ENCODE data around the gene MED25. TPM values are rescaled to one million over a fixed set of nuclear protein-coding genes. Genes with fewer than 3 reads are reported as not detected.
A peak's percentile ranks its signal among the peaks of the same experiment; 100 is the strongest.
"Not testable (repeated sequence)": the region's sequence is repeated elsewhere in the genome, so short reads cannot be mapped to it uniquely, and the experiment has no call there.

The MED25 gene
- total and polyA plus RNA-seq, 5 donors from 2014 or later = 12.7 to 67.9 (median 21.6) TPM

DNA sequence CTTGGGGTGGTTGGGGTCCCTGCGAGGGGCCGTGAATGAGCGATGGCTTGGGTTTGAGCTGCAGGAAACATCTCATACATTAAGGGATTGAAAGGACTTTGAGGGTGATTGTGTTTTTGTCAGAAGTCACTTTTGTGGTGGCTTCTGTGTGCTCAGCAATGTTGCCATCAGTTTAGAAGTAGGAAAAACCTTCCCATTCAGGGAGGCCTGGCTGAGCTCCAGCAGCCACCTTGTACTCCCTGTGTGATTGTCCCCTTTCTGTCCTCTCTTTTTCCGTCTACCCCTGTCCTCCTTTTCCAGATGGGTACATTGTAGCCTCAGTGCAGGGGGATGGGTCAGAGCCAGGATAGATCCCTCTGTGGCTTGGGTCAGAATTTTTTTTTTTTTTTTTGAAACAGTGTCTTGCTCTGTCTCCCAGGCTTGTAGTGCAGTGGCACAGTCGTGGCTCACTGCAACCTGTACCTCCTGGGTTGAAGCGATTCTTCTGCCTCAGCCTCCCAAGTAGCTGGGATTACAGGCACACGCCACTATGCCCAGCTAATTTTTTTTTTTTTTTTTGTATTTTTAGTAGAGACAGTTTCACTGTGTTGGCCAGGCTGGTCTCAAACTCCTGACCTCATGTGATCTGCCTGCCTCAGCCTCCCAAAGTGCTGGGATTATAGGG lies 1.5 kb downstream of the MED25 start:
- peak overlapping the region; percentile 44 for H3K4me3 ChIP-seq (ENCODE audit: low read depth, low read length)
- not testable (repeated sequence) for DNase-seq; ATAC-seq (ENCODE audit: low read depth in 2 of 2); H3K27me3 ChIP-seq (ENCODE audit: control insufficient read depth, insufficient read depth, low read length); H3K9me3 Mint-ChIP-seq; H3K27me3 Mint-ChIP-seq; H3K9me3 ChIP-seq (ENCODE audit: control insufficient read depth in 2 of 2, low read length in 2 of 2); H3K27ac ChIP-seq (ENCODE audit: insufficient read depth, low read length, poor library complexity, severe bottlenecking); H3K36me3 Mint-ChIP-seq
- peaks cover 3 to 42% (median 20%) of the 10 kb centered on the region in 4 donors for H3K4me1 Mint-ChIP-seq
- peaks cover 18% of the 10 kb centered on the region for H3K36me3 ChIP-seq (ENCODE audit: control insufficient read depth, insufficient read depth, low read length)
- H3K4me1 ChIP-seq (ENCODE audit: control insufficient read depth, insufficient read depth, low read length, poor library complexity, severe bottlenecking) = peaks cover 20% of the 10 kb centered on the region
- peak overlapping the region; percentile 90 to 99 (median 98) for H3K4me3 Mint-ChIP-seq
- H3K27ac Mint-ChIP-seq = peak overlapping the region in 2 of 3 donors; percentile 71 to 87

DNA sequence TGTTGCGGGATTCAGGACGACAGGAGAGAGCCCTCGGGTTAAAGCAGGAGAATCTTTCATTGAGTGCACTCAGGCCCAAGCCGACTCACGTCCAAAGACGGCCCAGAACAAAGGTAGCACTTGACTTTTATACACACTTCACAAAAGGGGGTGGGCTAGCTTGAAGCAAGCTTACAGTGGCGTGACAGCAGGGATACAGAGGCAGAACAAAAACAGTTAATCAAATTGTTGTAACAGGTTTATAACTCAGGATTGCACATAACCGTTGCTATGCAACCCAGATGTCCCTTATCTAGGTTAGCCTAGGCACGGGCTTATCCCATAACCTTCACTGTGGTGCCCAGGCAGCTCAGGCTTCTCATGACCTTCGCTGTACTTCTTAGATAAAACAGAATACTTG lies 2.0 kb downstream of the MED25 start:
- Mint-ChIP-seq H3K27ac (peak overlapping the region in 1 of 3 donors; percentile 31), H3K4me1 (peaks cover 3 to 42% (median 19%) of the 10 kb centered on the region in 4 donors), H3K27me3 (no peaks in the 10 kb centered on the region), H3K36me3 (peaks cover 8% of the 10 kb centered on the region), H3K4me3 (peak overlapping the region in 3 of 4 donors; percentile 13 to 90 (median 60)), H3K9me3 (no peaks in the 10 kb centered on the region)
- ATAC-seq (ENCODE audit: low read depth in 2 of 2) = no peak
- no peak overlapping the region for H3K4me3 ChIP-seq (ENCODE audit: low read depth, low read length)
- H3K27ac ChIP-seq (ENCODE audit: insufficient read depth, low read length, poor library complexity, severe bottlenecking) = no peak overlapping the region
- DNase-seq = no peak
- H3K4me1 ChIP-seq (ENCODE audit: control insufficient read depth, insufficient read depth, low read length, poor library complexity, severe bottlenecking) = peaks cover 20% of the 10 kb centered on the region
- no peaks in the 10 kb centered on the region for H3K27me3 ChIP-seq (ENCODE audit: control insufficient read depth, insufficient read depth, low read length)
- H3K36me3 ChIP-seq (ENCODE audit: control insufficient read depth, insufficient read depth, low read length) = peaks cover 18% of the 10 kb centered on the region
- no peaks in the 10 kb centered on the region for H3K9me3 ChIP-seq (ENCODE audit: control insufficient read depth in 2 of 2, low read length in 2 of 2)

DNA sequence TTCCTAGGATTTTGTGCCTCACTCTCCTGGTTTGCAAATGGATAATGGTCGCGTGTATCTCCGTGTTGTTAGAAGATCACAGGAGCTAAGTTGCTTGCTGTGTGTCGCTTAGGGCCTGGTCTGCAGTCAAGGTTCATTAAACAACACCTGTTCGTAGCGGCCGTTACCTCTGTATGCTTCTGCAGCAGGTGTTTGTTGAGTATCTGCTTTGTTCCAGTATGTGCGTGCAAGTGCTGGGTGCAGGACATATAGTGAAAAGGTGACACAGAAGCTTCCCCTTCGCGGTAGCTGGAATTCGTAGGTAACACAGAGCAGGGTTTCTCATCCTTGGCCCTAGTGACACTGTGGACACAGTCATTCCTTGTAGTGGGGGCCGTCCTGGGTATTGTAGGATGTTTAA lies 5.4 kb downstream of the MED25 start:
- Histone ChIP-seq H3K27me3 (ENCODE audit: control insufficient read depth, insufficient read depth, low read length) (no peaks in the 10 kb centered on the region), H3K36me3 (ENCODE audit: control insufficient read depth, insufficient read depth, low read length) (peaks cover 31% of the 10 kb centered on the region), H3K4me3 (ENCODE audit: low read depth, low read length) (no peak overlapping the region), H3K4me1 (ENCODE audit: control insufficient read depth, insufficient read depth, low read length, poor library complexity, severe bottlenecking) (peaks cover 12% of the 10 kb centered on the region), H3K27ac (ENCODE audit: insufficient read depth, low read length, poor library complexity, severe bottlenecking) (no peak overlapping the region), H3K9me3 (ENCODE audit: control insufficient read depth in 2 of 2, low read length in 2 of 2) (no peaks in the 10 kb centered on the region)
- H3K36me3 Mint-ChIP-seq = peaks cover 8% of the 10 kb centered on the region
- ATAC-seq (ENCODE audit: low read depth in 2 of 2) = no peak
- H3K4me1 Mint-ChIP-seq = peaks cover 0 to 34% (median 18%) of the 10 kb centered on the region in 4 donors
- no peak overlapping the region for H3K27ac Mint-ChIP-seq
- H3K9me3 Mint-ChIP-seq = no peaks in the 10 kb centered on the region
- H3K27me3 Mint-ChIP-seq = no peaks in the 10 kb centered on the region
- H3K4me3 Mint-ChIP-seq = peak overlapping the region in 1 of 4 donors; percentile 63
- no peak for DNase-seq

DNA sequence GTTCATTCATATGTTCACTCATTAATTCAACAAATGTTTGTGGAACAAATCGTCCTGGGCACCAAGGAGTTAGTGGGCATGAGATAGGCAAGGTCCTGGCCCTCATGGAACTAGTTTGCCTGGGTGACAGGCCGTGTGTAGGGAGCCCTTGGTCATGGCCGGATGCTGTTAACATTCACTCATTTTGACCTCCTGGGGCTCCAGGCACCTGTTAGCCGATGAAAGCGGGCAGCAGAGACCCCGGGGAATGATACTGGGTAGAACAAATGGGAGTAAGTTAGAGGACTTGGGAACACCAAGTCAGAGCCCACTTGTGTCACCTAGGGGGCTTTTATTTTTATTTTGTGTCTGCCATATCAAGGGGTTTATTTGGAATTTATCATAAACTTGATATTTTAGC lies 6.6 kb downstream of the MED25 start:
- Histone ChIP-seq H3K4me1 (ENCODE audit: control insufficient read depth, insufficient read depth, low read length, poor library complexity, severe bottlenecking) (peaks cover under 1% of the 10 kb centered on the region), H3K36me3 (ENCODE audit: control insufficient read depth, insufficient read depth, low read length) (peaks cover 37% of the 10 kb centered on the region), H3K27ac (ENCODE audit: insufficient read depth, low read length, poor library complexity, severe bottlenecking) (no peak overlapping the region), H3K9me3 (ENCODE audit: control insufficient read depth in 2 of 2, low read length in 2 of 2) (no peaks in the 10 kb centered on the region), H3K27me3 (ENCODE audit: control insufficient read depth, insufficient read depth, low read length) (no peaks in the 10 kb centered on the region), H3K4me3 (ENCODE audit: low read depth, low read length) (no peak overlapping the region)
- H3K9me3 Mint-ChIP-seq = no peaks in the 10 kb centered on the region
- no peaks in the 10 kb centered on the region for H3K27me3 Mint-ChIP-seq
- DNase-seq (no peak), ATAC-seq (ENCODE audit: low read depth in 2 of 2) (no peak)
- peaks cover 0 to 24% (median 11%) of the 10 kb centered on the region in 4 donors for H3K4me1 Mint-ChIP-seq
- no peak overlapping the region for H3K27ac Mint-ChIP-seq
- peaks cover 8% of the 10 kb centered on the region for H3K36me3 Mint-ChIP-seq
- no peak overlapping the region for H3K4me3 Mint-ChIP-seq

DNA sequence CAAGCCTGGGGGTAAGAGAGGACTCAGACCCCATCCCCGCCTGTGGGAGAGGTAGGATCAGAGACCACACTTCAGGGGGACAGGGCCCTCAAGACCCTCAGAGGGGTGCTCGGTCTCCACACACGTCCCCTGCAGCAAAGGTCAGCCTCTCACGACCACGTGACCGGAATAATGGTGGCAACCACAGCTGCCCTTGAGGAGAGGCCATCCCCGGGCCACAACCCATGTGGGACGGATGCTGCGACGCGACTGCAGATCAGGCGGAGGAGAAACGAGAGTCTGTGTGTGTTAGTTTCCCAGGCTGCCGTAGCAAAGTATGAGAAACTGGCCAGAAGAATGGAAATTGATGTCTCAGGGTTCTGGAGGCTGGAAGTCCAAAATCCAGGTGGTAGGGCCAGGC lies 8.9 kb downstream of the MED25 start:
- peaks cover 50% of the 10 kb centered on the region for H3K36me3 ChIP-seq (ENCODE audit: control insufficient read depth, insufficient read depth, low read length)
- Mint-ChIP-seq H3K36me3 (peaks cover 11% of the 10 kb centered on the region), H3K4me1 (peaks cover 0 to 13% (median 10%) of the 10 kb centered on the region in 4 donors), H3K9me3 (no peaks in the 10 kb centered on the region), H3K4me3 (peak overlapping the region in 1 of 4 donors; percentile 52), H3K27me3 (no peaks in the 10 kb centered on the region), H3K27ac (no peak overlapping the region)
- no peaks in the 10 kb centered on the region for H3K4me1 ChIP-seq (ENCODE audit: control insufficient read depth, insufficient read depth, low read length, poor library complexity, severe bottlenecking)
- no peak overlapping the region for H3K4me3 ChIP-seq (ENCODE audit: low read depth, low read length)
- DNase-seq = no peak
- ATAC-seq (ENCODE audit: low read depth in 2 of 2) = no peak
- no peak overlapping the region for H3K27ac ChIP-seq (ENCODE audit: insufficient read depth, low read length, poor library complexity, severe bottlenecking)
- no peaks in the 10 kb centered on the region for H3K9me3 ChIP-seq (ENCODE audit: control insufficient read depth in 2 of 2, low read length in 2 of 2)
- no peaks in the 10 kb centered on the region for H3K27me3 ChIP-seq (ENCODE audit: control insufficient read depth, insufficient read depth, low read length)

DNA sequence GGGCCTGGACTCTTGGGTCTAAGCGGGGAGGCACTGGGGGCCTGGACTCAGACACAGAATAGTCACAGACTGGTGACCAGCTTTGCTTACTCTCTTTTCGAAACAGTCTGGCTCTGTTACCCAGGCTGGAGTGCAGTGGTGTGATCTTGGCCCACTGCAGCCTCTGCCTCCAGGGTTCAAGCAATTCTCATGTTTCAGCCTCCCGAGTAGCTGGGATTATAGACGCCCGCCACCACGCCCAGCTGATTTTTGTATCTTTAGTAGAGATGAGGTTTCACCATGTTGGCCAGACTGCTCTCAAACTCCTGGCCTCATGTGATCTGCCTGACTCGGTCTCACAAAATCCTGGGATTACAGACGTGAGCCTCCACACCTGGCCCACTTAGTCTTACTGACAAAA lies 11.1 kb downstream of the MED25 start:
- no peak overlapping the region for H3K4me3 Mint-ChIP-seq
- Histone ChIP-seq H3K4me1 (ENCODE audit: control insufficient read depth, insufficient read depth, low read length, poor library complexity, severe bottlenecking) (no peaks in the 10 kb centered on the region), H3K4me3 (ENCODE audit: low read depth, low read length) (no peak overlapping the region), H3K36me3 (ENCODE audit: control insufficient read depth, insufficient read depth, low read length) (peaks cover 56% of the 10 kb centered on the region), H3K9me3 (ENCODE audit: control insufficient read depth in 2 of 2, low read length in 2 of 2) (no peaks in the 10 kb centered on the region), H3K27ac (ENCODE audit: insufficient read depth, low read length, poor library complexity, severe bottlenecking) (no peak overlapping the region), H3K27me3 (ENCODE audit: control insufficient read depth, insufficient read depth, low read length) (no peaks in the 10 kb centered on the region)
- no peaks in the 10 kb centered on the region for H3K27me3 Mint-ChIP-seq
- H3K9me3 Mint-ChIP-seq = no peaks in the 10 kb centered on the region
- ATAC-seq (ENCODE audit: low read depth in 2 of 2) (no peak), DNase-seq (no peak)
- peaks cover 19% of the 10 kb centered on the region for H3K36me3 Mint-ChIP-seq
- H3K27ac Mint-ChIP-seq = no peak overlapping the region
- H3K4me1 Mint-ChIP-seq = peaks cover 0 to 10% (median 7%) of the 10 kb centered on the region in 4 donors

GRCh38 chr19:49829721-49830120 lies 11.6 kb downstream of the MED25 start:
- Histone ChIP-seq H3K4me1 (ENCODE audit: control insufficient read depth, insufficient read depth, low read length, poor library complexity, severe bottlenecking) (no peaks in the 10 kb centered on the region), H3K27ac (ENCODE audit: insufficient read depth, low read length, poor library complexity, severe bottlenecking) (no peak overlapping the region), H3K4me3 (ENCODE audit: low read depth, low read length) (no peak overlapping the region), H3K9me3 (ENCODE audit: control insufficient read depth in 2 of 2, low read length in 2 of 2) (no peaks in the 10 kb centered on the region), H3K27me3 (ENCODE audit: control insufficient read depth, insufficient read depth, low read length) (no peaks in the 10 kb centered on the region), H3K36me3 (ENCODE audit: control insufficient read depth, insufficient read depth, low read length) (peaks cover 61% of the 10 kb centered on the region)
- ATAC-seq (ENCODE audit: low read depth in 2 of 2) (no peak), DNase-seq (no peak)
- H3K36me3 Mint-ChIP-seq = peaks cover 22% of the 10 kb centered on the region
- H3K4me1 Mint-ChIP-seq = peaks cover 0 to 10% (median 5%) of the 10 kb centered on the region in 4 donors
- H3K4me3 Mint-ChIP-seq = no peak overlapping the region
- H3K9me3 Mint-ChIP-seq = no peaks in the 10 kb centered on the region
- H3K27ac Mint-ChIP-seq = no peak overlapping the region
- no peaks in the 10 kb centered on the region for H3K27me3 Mint-ChIP-seq

DNA sequence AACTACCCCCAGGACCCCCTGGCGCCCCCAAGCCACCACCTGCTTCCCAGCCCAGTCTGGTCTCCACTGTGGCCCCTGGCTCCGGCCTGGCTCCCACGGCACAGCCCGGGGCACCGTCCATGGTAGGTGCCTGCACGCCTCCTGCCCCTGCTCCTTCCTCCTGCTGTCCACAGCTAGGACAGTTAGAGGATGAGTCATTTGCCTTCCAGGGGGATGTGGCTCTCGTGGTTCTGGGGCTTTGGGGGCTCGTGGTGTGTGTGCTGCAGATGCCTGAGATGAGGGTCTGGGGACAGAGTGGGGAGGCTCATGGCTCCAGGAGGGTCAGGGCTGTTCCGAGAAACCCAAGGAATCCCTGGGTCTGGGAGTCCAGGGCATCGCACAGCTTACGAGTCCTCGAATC lies 12.7 kb downstream of the MED25 start:
- ATAC-seq (ENCODE audit: low read depth in 2 of 2) (no peak), DNase-seq (no peak)
- Mint-ChIP-seq H3K4me3 (no peak overlapping the region), H3K4me1 (peaks cover 0 to 10% (median 5%) of the 10 kb centered on the region in 4 donors), H3K36me3 (peaks cover 23% of the 10 kb centered on the region), H3K27ac (no peak overlapping the region), H3K27me3 (no peaks in the 10 kb centered on the region), H3K9me3 (no peaks in the 10 kb centered on the region)
- Histone ChIP-seq H3K4me1 (ENCODE audit: control insufficient read depth, insufficient read depth, low read length, poor library complexity, severe bottlenecking) (no peaks in the 10 kb centered on the region), H3K27me3 (ENCODE audit: control insufficient read depth, insufficient read depth, low read length) (no peaks in the 10 kb centered on the region), H3K4me3 (ENCODE audit: low read depth, low read length) (no peak overlapping the region), H3K9me3 (ENCODE audit: control insufficient read depth in 2 of 2, low read length in 2 of 2) (no peaks in the 10 kb centered on the region), H3K36me3 (ENCODE audit: control insufficient read depth, insufficient read depth, low read length) (peaks cover 70% of the 10 kb centered on the region), H3K27ac (ENCODE audit: insufficient read depth, low read length, poor library complexity, severe bottlenecking) (no peak overlapping the region)

Measured in CD4-positive, CD25-positive, alpha-beta regulatory T cell (primary cell).